Measurements from ENCODE around the gene TUBB4B.

TUBB4B gene

DNA sequence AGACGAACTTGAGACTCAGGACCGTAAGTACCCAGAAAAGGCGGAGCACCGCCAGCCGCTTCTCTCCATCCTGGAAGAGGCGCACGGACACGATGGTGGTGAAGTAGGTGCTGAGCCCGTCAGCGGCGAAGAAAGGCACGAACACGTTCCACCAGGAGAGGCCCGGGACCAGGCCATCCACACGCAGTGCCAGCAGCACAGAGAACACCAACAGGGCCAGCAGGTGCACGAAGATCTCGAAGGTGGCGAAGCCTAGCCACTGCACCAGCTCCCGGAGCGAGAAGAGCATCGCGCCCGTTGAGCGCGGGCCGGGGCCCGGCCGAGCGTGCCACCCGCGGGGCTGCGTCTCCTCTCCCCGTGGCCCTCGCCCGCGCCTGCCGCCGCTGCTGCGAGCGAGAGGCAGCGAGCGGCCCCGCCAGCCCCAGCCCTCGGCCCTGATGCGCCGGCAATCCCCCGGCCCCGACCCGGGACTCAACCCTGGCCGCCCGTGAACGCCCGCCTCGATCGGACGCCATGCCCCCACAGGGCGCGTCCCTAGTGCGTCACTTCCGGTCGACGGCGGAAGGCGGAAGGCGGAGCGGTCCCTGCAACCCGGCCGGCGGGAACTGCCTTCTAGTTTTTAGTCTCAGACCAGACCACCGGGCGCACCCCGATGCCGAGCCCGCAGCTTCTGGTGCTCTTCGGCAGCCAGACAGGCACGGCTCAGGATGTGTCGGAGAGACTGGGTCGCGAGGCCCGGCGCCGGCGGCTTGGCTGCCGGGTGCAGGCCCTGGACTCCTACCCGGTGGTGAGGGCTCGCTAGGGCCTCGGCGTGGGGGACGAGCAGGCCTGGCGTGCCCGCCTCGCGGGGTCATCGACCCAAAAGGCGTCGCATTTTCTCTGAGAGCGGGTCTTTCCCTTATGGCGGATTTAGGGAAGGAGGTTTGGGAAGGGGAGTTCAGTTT is 35.7 kb upstream of the TUBB4B start, which contains the start of the genes NDOR1 and TMEM203 (continued):
- TF ChIP-seq, protein P1, sequence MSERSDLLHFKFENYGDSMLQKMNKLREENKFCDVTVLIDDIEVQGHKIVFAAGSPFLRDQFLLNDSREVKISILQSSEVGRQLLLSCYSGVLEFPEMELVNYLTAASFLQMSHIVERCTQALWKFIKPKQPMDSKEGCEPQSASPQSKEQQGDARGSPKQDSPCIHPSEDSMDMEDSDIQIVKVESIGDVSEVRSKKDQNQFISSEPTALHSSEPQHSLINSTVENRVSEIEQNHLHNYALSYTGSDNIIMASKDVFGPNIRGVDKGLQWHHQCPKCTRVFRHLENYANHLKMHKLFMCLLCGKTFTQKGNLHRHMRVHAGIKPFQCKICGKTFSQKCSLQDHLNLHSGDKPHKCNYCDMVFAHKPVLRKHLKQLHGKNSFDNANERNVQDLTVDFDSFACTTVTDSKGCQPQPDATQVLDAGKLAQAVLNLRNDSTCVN (tag by site-specific recombination; optimal IDR thresholded peaks at IDR 0.05), result peak; percentile 79
- TF ChIP-seq ZSCAN30 (tag by site-specific recombination; IDR thresholded peaks at IDR 0.05) (peak; percentile 64; the same call in 1 of the 2 replicates), ZEB2 (tag by site-specific recombination; IDR thresholded peaks at IDR 0.05) (0 out of 2 replicates have a peak, but pooled peaks have one; percentile 32), ZNF660 (tag by site-specific recombination; IDR thresholded peaks at IDR 0.05) (peak; percentile 74), ZNF404 (tag by site-specific recombination; IDR thresholded peaks at IDR 0.05) (no peak), ZNF175 (tag by site-specific recombination; IDR thresholded peaks at IDR 0.05) (no peak), GLIS2 (tag by site-specific recombination; IDR thresholded peaks at IDR 0.05) (peak; percentile 58), ZBTB1 (tag by site-specific recombination; IDR thresholded peaks at IDR 0.05) (no peak), ZNF335 (tag by site-specific recombination; conservative IDR thresholded peaks at IDR 0.05) (peak; percentile 86), ZNF398 (tag by site-specific recombination; IDR thresholded peaks at IDR 0.05) (no peak), SCRT1 (tag by site-specific recombination; IDR thresholded peaks at IDR 0.05; ENCODE audit: borderline replicate concordance) (no peak), ZNF514 (tag by site-specific recombination; IDR thresholded peaks at IDR 0.05) (no peak), ZNF629 (tag by site-specific recombination; IDR thresholded peaks at IDR 0.05) (no peak), ZNF19 (tag by site-specific recombination; IDR thresholded peaks at IDR 0.05; ENCODE audit: low read depth) (no peak), ZBTB17 (tag by site-specific recombination; IDR thresholded peaks at IDR 0.05) (peak; percentile 77), ZNF830 (tag by site-specific recombination; IDR thresholded peaks at IDR 0.05; ENCODE audit: low read depth) (no peak), ZNF266 (tag by site-specific recombination; IDR thresholded peaks at IDR 0.05; ENCODE audit: low read depth) (no peak), ZNF214 (tag by site-specific recombination; IDR thresholded peaks at IDR 0.05; ENCODE audit: borderline replicate concordance) (no peak), ZNF571 (tag by site-specific recombination; IDR thresholded peaks at IDR 0.05) (no peak), YY1 (tag by site-specific recombination; IDR thresholded peaks at IDR 0.05) (peak; percentile 90), PRDM1 (tag by site-specific recombination; IDR thresholded peaks at IDR 0.05) (no peak), ZNF704 (tag by site-specific recombination; IDR thresholded peaks at IDR 0.05) (peak; percentile 96)
- TF ChIP-seq, protein P2, sequence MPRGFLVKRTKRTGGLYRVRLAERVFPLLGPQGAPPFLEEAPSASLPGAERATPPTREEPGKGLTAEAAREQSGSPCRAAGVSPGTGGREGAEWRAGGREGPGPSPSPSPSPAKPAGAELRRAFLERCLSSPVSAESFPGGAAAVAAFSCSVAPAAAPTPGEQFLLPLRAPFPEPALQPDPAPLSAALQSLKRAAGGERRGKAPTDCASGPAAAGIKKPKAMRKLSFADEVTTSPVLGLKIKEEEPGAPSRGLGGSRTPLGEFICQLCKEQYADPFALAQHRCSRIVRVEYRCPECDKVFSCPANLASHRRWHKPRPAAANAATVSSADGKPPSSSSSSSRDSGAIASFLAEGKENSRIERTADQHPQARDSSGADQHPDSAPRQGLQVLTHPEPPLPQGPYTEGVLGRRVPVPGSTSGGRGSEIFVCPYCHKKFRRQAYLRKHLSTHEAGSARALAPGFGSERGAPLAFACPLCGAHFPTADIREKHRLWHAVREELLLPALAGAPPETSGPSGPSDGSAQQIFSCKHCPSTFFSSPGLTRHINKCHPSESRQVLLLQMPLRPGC (tag by site-specific recombination; IDR thresholded peaks at IDR 0.05), result peak; percentile 19; the same call in 1 of the 2 replicates
- TF ChIP-seq, protein P3, sequence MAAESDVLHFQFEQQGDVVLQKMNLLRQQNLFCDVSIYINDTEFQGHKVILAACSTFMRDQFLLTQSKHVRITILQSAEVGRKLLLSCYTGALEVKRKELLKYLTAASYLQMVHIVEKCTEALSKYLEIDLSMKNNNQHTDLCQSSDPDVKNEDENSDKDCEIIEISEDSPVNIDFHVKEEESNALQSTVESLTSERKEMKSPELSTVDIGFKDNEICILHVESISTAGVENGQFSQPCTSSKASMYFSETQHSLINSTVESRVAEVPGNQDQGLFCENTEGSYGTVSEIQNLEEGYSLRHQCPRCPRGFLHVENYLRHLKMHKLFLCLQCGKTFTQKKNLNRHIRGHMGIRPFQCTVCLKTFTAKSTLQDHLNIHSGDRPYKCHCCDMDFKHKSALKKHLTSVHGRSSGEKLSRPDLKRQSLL (tag by site-specific recombination; IDR thresholded peaks at IDR 0.05), result no peak
- TF ChIP-seq, protein P4, sequence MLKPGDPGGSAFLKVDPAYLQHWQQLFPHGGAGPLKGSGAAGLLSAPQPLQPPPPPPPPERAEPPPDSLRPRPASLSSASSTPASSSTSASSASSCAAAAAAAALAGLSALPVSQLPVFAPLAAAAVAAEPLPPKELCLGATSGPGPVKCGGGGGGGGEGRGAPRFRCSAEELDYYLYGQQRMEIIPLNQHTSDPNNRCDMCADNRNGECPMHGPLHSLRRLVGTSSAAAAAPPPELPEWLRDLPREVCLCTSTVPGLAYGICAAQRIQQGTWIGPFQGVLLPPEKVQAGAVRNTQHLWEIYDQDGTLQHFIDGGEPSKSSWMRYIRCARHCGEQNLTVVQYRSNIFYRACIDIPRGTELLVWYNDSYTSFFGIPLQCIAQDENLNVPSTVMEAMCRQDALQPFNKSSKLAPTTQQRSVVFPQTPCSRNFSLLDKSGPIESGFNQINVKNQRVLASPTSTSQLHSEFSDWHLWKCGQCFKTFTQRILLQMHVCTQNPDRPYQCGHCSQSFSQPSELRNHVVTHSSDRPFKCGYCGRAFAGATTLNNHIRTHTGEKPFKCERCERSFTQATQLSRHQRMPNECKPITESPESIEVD (tag by site-specific recombination; IDR thresholded peaks at IDR 0.05), result no peak
- TF ChIP-seq, protein P5, sequence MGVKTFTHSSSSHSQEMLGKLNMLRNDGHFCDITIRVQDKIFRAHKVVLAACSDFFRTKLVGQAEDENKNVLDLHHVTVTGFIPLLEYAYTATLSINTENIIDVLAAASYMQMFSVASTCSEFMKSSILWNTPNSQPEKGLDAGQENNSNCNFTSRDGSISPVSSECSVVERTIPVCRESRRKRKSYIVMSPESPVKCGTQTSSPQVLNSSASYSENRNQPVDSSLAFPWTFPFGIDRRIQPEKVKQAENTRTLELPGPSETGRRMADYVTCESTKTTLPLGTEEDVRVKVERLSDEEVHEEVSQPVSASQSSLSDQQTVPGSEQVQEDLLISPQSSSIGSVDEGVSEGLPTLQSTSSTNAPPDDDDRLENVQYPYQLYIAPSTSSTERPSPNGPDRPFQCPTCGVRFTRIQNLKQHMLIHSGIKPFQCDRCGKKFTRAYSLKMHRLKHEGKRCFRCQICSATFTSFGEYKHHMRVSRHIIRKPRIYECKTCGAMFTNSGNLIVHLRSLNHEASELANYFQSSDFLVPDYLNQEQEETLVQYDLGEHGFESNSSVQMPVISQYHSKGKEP (tag by site-specific recombination; IDR thresholded peaks at IDR 0.05), result peak; percentile 36; the same call in 1 of the 2 replicates

All from HEK293 (cell line).